A673 (cell line): ENCODE measurements around the gene SLC4A4. TPM values are rescaled to one million over a fixed set of nuclear protein-coding genes. Genes with fewer than 3 reads are reported as not detected.

Experiments used
- BruUV-seq: library from RNA; stranded (reverse); fragments of 400-500 nt; replicated peaks from 2 replicates; lab custom pipeline; 2021; lab: Mats Ljungman, UMichigan
- CTCF ChIA-PET: fragments of 300-600 bp; sonication (Branson Sonifier 250); formaldehyde crosslinking; loops from one replicate; lab custom pipeline; 2022; ENCODE audit warnings: antibody characterized with exemption; lab: Charles Lee
- POLR2A ChIA-PET: fragments of 300-600 bp; sonication (Branson Sonifier 250); formaldehyde crosslinking; loops from one replicate; lab custom pipeline; 2022; ENCODE audit warnings: antibody characterized with exemption; ENCODE audit not compliant: low non-redundant PET; lab: Charles Lee
- DNase-seq: peaks from one replicate; pipeline ENCODE4 v3.0.0-alpha.2; 2015; ENCODE audit warnings: low spot score
- H3K27ac ChIP-seq: fragments of 200-600 bp; sonication (generic); 2 replicates; pipeline ENCODE4 v1.5.1; 2016; ENCODE audit warnings: mixed run types, low read depth, mild to moderate bottlenecking, mixed read lengths, antibody characterized with exemption, low read length; ENCODE audit not compliant: poor library complexity, severe bottlenecking
- H3K27me3 ChIP-seq: fragments of 200-600 bp; sonication (generic); replicated peaks from 2 replicates; pipeline ENCODE4 v1.6.1; 2017; ENCODE audit warnings: mixed run types, low read depth, mild to moderate bottlenecking, mixed read lengths, antibody characterized with exemption, low read length; ENCODE audit not compliant: insufficient read depth, poor library complexity
- H3K36me3 ChIP-seq: fragments of 200-600 bp; sonication (generic); 2 replicates; pipeline ENCODE4 v1.6.1; 2016; ENCODE audit warnings: mixed run types, mild to moderate bottlenecking, mixed read lengths, antibody characterized with exemption, low read length; ENCODE audit not compliant: insufficient read depth, poor library complexity, severe bottlenecking
- H3K4me1 ChIP-seq: fragments of 200-600 bp; sonication (generic); 2 replicates; pipeline ENCODE4 v1.6.1; 2017; ENCODE audit warnings: mixed run types, mild to moderate bottlenecking, mixed read lengths, antibody characterized with exemption, low read length; ENCODE audit not compliant: insufficient read depth, poor library complexity, severe bottlenecking
- H3K4me3 ChIP-seq: fragments of 200-600 bp; sonication (generic); 2 replicates; pipeline ENCODE4 v1.5.1; 2016; ENCODE audit warnings: low read depth, mixed run types, mild to moderate bottlenecking, mixed read lengths, low read length; ENCODE audit not compliant: poor library complexity, severe bottlenecking
- H3K9me3 ChIP-seq: fragments of 200-600 bp; sonication (generic); 2 replicates; pipeline ENCODE4 v1.6.1; 2016; ENCODE audit warnings: mixed run types, low read depth, mild to moderate bottlenecking, mixed read lengths, antibody characterized with exemption, low read length; ENCODE audit not compliant: poor library complexity, severe bottlenecking
- CTCF ChIP-seq: fragments of 300-800, 200-600 bp; sonication (generic); conservative IDR thresholded peaks from 2 replicates; pipeline ENCODE4 v1.5.1; 2017; ENCODE audit warnings: low read depth, mild to moderate bottlenecking, antibody characterized with exemption, low read length, moderate library complexity, mixed read lengths
- EZH2 ChIP-seq: fragments of 200-600 bp; sonication (generic); IDR thresholded peaks from 2 replicates; pipeline ENCODE4 v1.6.1; 2017; ENCODE audit warnings: borderline replicate concordance, low read depth, mild to moderate bottlenecking, mixed read lengths, antibody characterized with exemption, low read length; ENCODE audit not compliant: poor library complexity, severe bottlenecking
- intact Hi-C: fragments of 100-400 bp; cut with micrococcal nuclease; formaldehyde crosslinking; loops from one replicate; pipeline ENCODE4 v1.10.0; 2022; ENCODE audit not compliant: unreplicated experiment
- total RNA-seq: library from RNA; stranded (reverse); gene quantifications from 2 replicates; pipeline ENCODE4 v1.2.3, GENCODE V29; 2021

Gene SLC4A4
- total RNA-seq, 1 experiment from 2014 or later: 1.2 TPM

GRCh38 chr4:71379126-71379525, 40.3 kb downstream of the SLC4A4 start:
- Histone ChIP-seq H3K27ac (no peak overlapping the region), H3K36me3 (no peaks in the 10 kb centered on the region), H3K27me3 (no peaks in the 10 kb centered on the region), H3K9me3 (no peaks in the 10 kb centered on the region), H3K4me1 (no peaks in the 10 kb centered on the region), H3K4me3 (no peak overlapping the region)
- ChIA-PET POLR2A (no interaction called here), CTCF (no interaction called here)
- intact Hi-C loops: no loop called here
- TF ChIP-seq CTCF (no peak), EZH2 (no peak)
- no TSS peak for BruUV-seq
- no peak for DNase-seq

GRCh38 chr4:71380788-71381187, 42.0 kb downstream of the SLC4A4 start:
- TF ChIP-seq CTCF: no peak
- TF ChIP-seq EZH2: no peak
- H3K27ac ChIP-seq: no peak overlapping the region
- POLR2A ChIA-PET: no interaction called here
- intact Hi-C loops: no loop called here
- BruUV-seq: no TSS peak
- no peaks in the 10 kb centered on the region for H3K9me3 ChIP-seq
- no peaks in the 10 kb centered on the region for H3K27me3 ChIP-seq
- no peak overlapping the region for H3K4me3 ChIP-seq
- no peaks in the 10 kb centered on the region for H3K36me3 ChIP-seq
- H3K4me1 ChIP-seq: no peaks in the 10 kb centered on the region
- CTCF ChIA-PET: no interaction called here
- DNase-seq: no peak

GRCh38 chr4:71382125-71382899, 43.5 kb downstream of the SLC4A4 start:
- H3K27ac ChIP-seq: no peak overlapping the region
- ChIA-PET POLR2A (no interaction called here), CTCF (no interaction called here)

More at GRCh38 chr4:71382125-71382899, 43.5 kb downstream of the SLC4A4 start:
- DNase-seq: no peak
- Histone ChIP-seq H3K27me3 (no peaks in the 10 kb centered on the region), H3K36me3 (no peaks in the 10 kb centered on the region), H3K4me1 (no peaks in the 10 kb centered on the region), H3K9me3 (no peaks in the 10 kb centered on the region), H3K4me3 (no peak overlapping the region)
- intact Hi-C loops: no loop called here
- BruUV-seq: no TSS peak
- TF ChIP-seq CTCF: no peak
- TF ChIP-seq EZH2: no peak
